Measurements from ENCODE around the gene UFSP2.

DNA sequence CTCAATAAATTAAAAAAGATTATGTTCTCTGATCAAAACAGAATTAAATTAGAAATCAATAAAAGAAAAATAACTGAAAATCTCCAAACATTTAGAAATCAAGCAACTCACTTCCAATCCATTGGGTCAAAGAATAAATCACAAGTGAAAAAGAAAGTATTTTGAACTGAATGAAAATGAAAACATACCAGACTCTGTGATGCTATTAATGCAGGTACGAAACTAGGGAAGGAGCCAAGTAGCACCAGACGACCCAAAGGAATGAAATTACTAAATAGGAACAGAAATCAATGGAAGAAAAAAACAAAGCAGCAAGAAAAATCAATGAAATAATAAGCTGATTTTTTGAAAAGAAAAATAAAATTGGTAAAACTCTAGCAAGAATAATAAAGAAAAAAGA, 30.4 kb upstream of the UFSP2 start:
- TF ChIP-seq POLR2AphosphoS5 (IDR thresholded peaks at IDR 0.05): no peak
- TF ChIP-seq, protein P1, sequence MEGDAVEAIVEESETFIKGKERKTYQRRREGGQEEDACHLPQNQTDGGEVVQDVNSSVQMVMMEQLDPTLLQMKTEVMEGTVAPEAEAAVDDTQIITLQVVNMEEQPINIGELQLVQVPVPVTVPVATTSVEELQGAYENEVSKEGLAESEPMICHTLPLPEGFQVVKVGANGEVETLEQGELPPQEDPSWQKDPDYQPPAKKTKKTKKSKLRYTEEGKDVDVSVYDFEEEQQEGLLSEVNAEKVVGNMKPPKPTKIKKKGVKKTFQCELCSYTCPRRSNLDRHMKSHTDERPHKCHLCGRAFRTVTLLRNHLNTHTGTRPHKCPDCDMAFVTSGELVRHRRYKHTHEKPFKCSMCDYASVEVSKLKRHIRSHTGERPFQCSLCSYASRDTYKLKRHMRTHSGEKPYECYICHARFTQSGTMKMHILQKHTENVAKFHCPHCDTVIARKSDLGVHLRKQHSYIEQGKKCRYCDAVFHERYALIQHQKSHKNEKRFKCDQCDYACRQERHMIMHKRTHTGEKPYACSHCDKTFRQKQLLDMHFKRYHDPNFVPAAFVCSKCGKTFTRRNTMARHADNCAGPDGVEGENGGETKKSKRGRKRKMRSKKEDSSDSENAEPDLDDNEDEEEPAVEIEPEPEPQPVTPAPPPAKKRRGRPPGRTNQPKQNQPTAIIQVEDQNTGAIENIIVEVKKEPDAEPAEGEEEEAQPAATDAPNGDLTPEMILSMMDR (IDR thresholded peaks at IDR 0.05): no peak

All from upper lobe of left lung (tissue), 4 donors.